ENCODE results near the gene TECTB. TPM values are rescaled to one million over a fixed set of nuclear protein-coding genes. Genes with fewer than 3 reads are reported as not detected.

TECTB gene
- total RNA-seq, 1 experiment from 2014 or later, result not detected

GRCh38 chr10:112344261-112344660 lies 61.1 kb downstream of the TECTB start:
- H3K9me3 Mint-ChIP-seq (ENCODE audit: unreplicated experiment), result no peaks in the 10 kb centered on the region
- no peak for DNase-seq (ENCODE audit: unreplicated experiment)
- ChIA-PET POLR2A (no interaction called here), CTCF (no interaction called here)
- H3K36me3 Mint-ChIP-seq (ENCODE audit: insufficient read depth, unreplicated experiment), result no peaks in the 10 kb centered on the region
- no peak overlapping the region for H3K4me3 Mint-ChIP-seq (ENCODE audit: unreplicated experiment)
- no peak for TF ChIP-seq CTCF (IDR thresholded peaks at IDR 0.05; ENCODE audit: unreplicated experiment)
- BruUV-seq (replicated peaks), result no TSS peak
- intact Hi-C loops (cut with micrococcal nuclease), result no loop called here
- H3K27ac Mint-ChIP-seq (ENCODE audit: low read depth, unreplicated experiment), result no peak overlapping the region
- H3K4me1 Mint-ChIP-seq (ENCODE audit: insufficient read depth, unreplicated experiment), result peaks cover 5% of the 10 kb centered on the region
- H3K27me3 Mint-ChIP-seq (ENCODE audit: insufficient read depth, unreplicated experiment), result no peaks in the 10 kb centered on the region

- POLR2A ChIA-PET, result no interaction called here
- no peaks in the 10 kb centered on the region for H3K9me3 Mint-ChIP-seq (ENCODE audit: unreplicated experiment)
- H3K4me1 Mint-ChIP-seq (ENCODE audit: insufficient read depth, unreplicated experiment), result peaks cover 5% of the 10 kb centered on the region
- BruUV-seq (replicated peaks), result no TSS peak
- no peak overlapping the region for H3K27ac Mint-ChIP-seq (ENCODE audit: low read depth, unreplicated experiment)
- intact Hi-C loops (cut with micrococcal nuclease), result no loop called here
- no peak for TF ChIP-seq CTCF (IDR thresholded peaks at IDR 0.05; ENCODE audit: unreplicated experiment)
- no peak overlapping the region for H3K4me3 Mint-ChIP-seq (ENCODE audit: unreplicated experiment)
- no peaks in the 10 kb centered on the region for H3K27me3 Mint-ChIP-seq (ENCODE audit: insufficient read depth, unreplicated experiment)
- CTCF ChIA-PET, result no interaction called here
- H3K36me3 Mint-ChIP-seq (ENCODE audit: insufficient read depth, unreplicated experiment), result no peaks in the 10 kb centered on the region
- no peak for DNase-seq (ENCODE audit: unreplicated experiment)
These were observed 62.0 kb downstream of the TECTB start for GRCh38 chr10:112345202-112345601.

GRCh38 chr10:112345743-112346142 lies 62.5 kb downstream of the TECTB start:
- Mint-ChIP-seq H3K9me3 (ENCODE audit: unreplicated experiment) (no peaks in the 10 kb centered on the region), H3K4me1 (ENCODE audit: insufficient read depth, unreplicated experiment) (peaks cover 5% of the 10 kb centered on the region), H3K27me3 (ENCODE audit: insufficient read depth, unreplicated experiment) (no peaks in the 10 kb centered on the region), H3K4me3 (ENCODE audit: unreplicated experiment) (no peak overlapping the region), H3K36me3 (ENCODE audit: insufficient read depth, unreplicated experiment) (no peaks in the 10 kb centered on the region), H3K27ac (ENCODE audit: low read depth, unreplicated experiment) (no peak overlapping the region)
- no TSS peak for BruUV-seq (replicated peaks)
- no peak for DNase-seq (ENCODE audit: unreplicated experiment)
- POLR2A ChIA-PET, result no interaction called here
- TF ChIP-seq CTCF (IDR thresholded peaks at IDR 0.05; ENCODE audit: unreplicated experiment), result no peak
- CTCF ChIA-PET, result interaction anchor here (0.8 kb wide), 1 partner anchor 13 kb away, joined by 3 read pairs; no protein-coding TSS in a partner anchor
- intact Hi-C loops (cut with micrococcal nuclease), result no loop called here

- H3K9me3 Mint-ChIP-seq (ENCODE audit: unreplicated experiment), result no peaks in the 10 kb centered on the region
- H3K27ac Mint-ChIP-seq (ENCODE audit: low read depth, unreplicated experiment), result no peak overlapping the region
- CTCF ChIA-PET, result interaction anchor here (0.6 to 1.0 kb wide), 3 partner anchors 14 to 929 kb away, joined by 3 read pairs; no protein-coding TSS in a partner anchor
- peaks cover 5% of the 10 kb centered on the region for H3K4me1 Mint-ChIP-seq (ENCODE audit: insufficient read depth, unreplicated experiment)
- intact Hi-C loops (cut with micrococcal nuclease), result no loop called here
- H3K27me3 Mint-ChIP-seq (ENCODE audit: insufficient read depth, unreplicated experiment), result no peaks in the 10 kb centered on the region
- BruUV-seq (replicated peaks), result no TSS peak
- no peak overlapping the region for H3K4me3 Mint-ChIP-seq (ENCODE audit: unreplicated experiment)
- no peak for DNase-seq (ENCODE audit: unreplicated experiment)
- no peak for TF ChIP-seq CTCF (IDR thresholded peaks at IDR 0.05; ENCODE audit: unreplicated experiment)
- H3K36me3 Mint-ChIP-seq (ENCODE audit: insufficient read depth, unreplicated experiment), result no peaks in the 10 kb centered on the region
- POLR2A ChIA-PET, result interaction anchor here (0.6 kb wide), 1 partner anchor 1850 kb away, joined by 3 read pairs; no protein-coding TSS in a partner anchor
These were observed 63.6 kb downstream of the TECTB start for GRCh38 chr10:112346774-112347173.
